GM12872 (cell line): ENCODE measurements around the gene VAV3.
A peak's percentile ranks its signal among the peaks of the same experiment; 100 is the strongest.

ENCODE experiments used
- TF ChIP-seq, protein P1 (sequence below): IDR thresholded peaks from 3 replicates; pipeline ENCODE4 v1.5.1; 2011; ENCODE audit warnings: low read depth, mild to moderate bottlenecking, low read length, moderate library complexity; ENCODE audit not compliant: insufficient read depth

Gene VAV3

DNA sequence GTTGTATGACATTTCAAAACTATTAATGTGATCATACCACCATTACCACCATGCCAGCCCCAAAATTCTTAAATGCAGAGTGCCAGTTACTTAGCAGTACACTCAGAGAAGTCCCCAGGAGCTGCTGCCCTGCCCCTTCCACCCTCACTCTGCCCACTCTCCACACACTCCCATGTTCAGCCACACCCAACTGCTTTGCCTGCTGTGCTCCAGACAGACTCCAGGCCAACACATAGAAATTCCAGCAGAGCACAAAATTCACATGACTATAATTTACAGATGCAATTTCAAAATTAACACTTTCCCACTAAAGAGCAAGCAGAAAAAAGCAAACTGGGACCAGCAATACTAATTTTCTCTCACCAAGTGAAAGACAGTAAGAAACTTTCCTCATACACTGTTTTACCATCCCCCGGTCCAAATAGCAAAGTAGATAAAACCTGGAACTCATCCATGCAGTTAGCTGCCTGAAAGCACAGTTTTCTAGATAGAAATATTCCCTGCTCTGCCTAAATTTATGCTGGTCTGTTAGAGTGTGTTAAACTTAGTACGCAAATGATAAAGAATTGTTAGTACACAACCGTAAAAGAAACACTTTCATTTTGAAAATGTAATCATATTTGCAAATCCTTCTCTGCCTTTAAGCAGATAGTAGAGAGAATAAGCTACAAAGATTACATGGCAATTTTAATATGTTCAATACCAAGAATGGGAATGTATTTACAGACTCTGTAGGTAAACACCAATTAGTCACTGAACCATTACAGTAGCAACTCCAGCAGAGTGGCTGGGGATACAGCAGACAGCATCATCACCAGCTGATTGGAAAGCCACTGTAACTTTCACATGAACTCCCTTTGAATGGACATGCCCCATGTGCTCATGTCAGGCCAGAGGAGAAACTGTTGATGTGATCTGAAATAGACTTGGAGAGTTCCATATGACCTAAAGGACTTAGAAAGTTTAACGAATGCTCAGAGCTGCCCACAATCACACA lies 176.5 kb downstream of the VAV3 start:
- TF ChIP-seq, protein P1, sequence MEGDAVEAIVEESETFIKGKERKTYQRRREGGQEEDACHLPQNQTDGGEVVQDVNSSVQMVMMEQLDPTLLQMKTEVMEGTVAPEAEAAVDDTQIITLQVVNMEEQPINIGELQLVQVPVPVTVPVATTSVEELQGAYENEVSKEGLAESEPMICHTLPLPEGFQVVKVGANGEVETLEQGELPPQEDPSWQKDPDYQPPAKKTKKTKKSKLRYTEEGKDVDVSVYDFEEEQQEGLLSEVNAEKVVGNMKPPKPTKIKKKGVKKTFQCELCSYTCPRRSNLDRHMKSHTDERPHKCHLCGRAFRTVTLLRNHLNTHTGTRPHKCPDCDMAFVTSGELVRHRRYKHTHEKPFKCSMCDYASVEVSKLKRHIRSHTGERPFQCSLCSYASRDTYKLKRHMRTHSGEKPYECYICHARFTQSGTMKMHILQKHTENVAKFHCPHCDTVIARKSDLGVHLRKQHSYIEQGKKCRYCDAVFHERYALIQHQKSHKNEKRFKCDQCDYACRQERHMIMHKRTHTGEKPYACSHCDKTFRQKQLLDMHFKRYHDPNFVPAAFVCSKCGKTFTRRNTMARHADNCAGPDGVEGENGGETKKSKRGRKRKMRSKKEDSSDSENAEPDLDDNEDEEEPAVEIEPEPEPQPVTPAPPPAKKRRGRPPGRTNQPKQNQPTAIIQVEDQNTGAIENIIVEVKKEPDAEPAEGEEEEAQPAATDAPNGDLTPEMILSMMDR: no peak

- TF ChIP-seq, protein P1: peak; percentile 34
Observed at GRCh38 chr1:107787299-107787698, 177.7 kb downstream of the VAV3 start.

DNA sequence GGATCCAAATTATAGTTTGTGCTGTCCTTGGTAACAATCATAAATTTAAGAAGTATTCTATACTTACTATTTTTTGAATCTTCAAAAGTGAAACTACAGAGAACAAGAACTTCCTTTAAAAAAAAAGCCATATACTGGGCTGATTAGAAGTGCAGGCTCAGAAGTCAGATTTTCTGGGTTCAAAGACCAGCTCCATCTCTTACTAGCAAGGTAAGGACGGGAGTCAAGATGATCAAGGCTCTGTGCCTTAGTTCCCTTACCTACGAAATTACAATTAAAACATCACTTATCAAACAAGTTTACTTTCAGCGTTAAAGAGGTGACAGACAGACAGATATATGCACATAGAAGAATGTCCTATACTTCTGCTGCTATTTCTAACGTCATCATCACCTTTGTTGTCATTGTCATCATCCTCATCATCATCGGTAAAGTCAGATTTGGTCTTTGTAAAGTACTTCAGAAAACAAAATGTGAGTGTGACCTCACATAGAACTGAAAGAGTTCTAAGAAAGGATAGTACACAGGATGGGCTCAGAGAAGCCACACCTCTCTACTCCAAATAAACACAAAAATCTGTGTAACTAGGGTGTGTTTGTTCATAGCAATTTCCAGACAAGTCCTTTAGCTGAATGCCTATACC lies 178.7 kb downstream of the VAV3 start:
- TF ChIP-seq, protein P1: no peak

DNA sequence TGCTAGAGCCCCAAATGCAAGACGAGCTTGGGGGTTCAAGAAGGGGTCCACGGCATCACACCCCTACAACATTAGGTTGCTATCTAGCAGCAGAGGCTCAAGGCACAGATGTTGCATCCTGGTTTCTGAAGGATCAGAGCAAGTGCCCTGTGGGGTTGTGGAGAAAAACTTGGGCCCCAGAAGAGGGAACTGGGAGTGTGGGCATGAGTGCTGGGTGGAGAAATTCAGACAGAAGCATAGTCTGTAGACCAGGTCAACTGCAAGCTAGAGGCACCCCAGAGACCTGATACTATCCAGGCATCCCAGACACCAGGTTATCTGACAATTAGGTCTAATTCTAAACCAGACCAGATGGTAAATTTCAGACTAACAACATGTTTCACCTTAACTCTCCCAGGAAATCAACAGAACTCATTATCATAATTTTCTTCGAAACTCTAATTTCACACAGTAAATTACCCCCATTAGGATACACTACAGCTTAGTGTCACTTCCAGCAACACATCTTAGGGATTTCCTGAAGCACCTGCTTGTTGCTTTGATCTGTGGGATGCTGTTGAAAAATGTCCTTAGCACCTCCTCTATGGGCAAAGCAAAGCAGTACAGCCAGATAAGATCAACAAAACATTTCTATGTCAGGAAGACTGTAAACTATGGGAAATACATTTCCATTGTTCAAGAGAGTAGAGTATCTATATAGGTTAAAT lies 179.3 kb downstream of the VAV3 start:
- TF ChIP-seq, protein P1: no peak

- TF ChIP-seq, protein P1: peak; percentile 50; the same call in 2 of the 3 replicates
Observed at GRCh38 chr1:107782217-107782845, 182.6 kb downstream of the VAV3 start.

DNA sequence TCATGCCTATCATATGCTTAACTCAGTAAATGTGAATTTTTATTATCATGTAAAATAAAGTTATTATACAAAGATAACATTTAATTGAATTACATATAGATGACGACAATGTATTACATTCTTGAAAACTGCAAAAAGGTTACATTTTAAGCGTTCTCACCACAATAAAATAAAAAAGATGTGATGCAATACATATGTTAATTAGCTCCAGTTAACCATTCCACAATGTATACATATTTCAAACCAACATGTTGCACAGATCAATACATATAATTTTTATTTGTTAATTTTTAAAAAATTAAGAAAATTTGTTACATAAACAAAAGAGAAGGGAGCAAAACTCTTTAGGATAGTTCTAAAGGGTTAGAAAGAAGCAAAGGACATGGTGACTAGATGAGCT lies 183.7 kb downstream of the VAV3 start:
- TF ChIP-seq, protein P1: no peak

- TF ChIP-seq, protein P1: no peak
Observed at GRCh38 chr1:107777664-107778047, 187.3 kb downstream of the VAV3 start.
